Measurements from ENCODE around the gene PELI1.

PELI1 gene

GRCh38 chr2:64067326-64067725 lies 76.9 kb downstream of the PELI1 start:
- Histone ChIP-seq H3K27ac (no peak overlapping the region), H2AFZ (ENCODE audit: low read depth) (no peak overlapping the region), H3K36me3 (ENCODE audit: insufficient read depth) (no peaks in the 10 kb centered on the region), H3K79me2 (ENCODE audit: insufficient read depth, low read depth) (no peaks in the 10 kb centered on the region), H4K20me1 (ENCODE audit: insufficient read depth) (no peaks in the 10 kb centered on the region), H3K4me3 (IDR thresholded peaks at IDR 0.05; ENCODE audit: insufficient read depth, low read depth, low read length) (no peak overlapping the region), H3K27me3 (ENCODE audit: insufficient read depth, low read depth) (no peaks in the 10 kb centered on the region), H3K4me2 (no peak overlapping the region), H3K9ac (no peak overlapping the region), H3K4me1 (ENCODE audit: low read depth, poor library complexity, severe bottlenecking) (peaks cover 22% of the 10 kb centered on the region)
- TF ChIP-seq, protein P1, sequence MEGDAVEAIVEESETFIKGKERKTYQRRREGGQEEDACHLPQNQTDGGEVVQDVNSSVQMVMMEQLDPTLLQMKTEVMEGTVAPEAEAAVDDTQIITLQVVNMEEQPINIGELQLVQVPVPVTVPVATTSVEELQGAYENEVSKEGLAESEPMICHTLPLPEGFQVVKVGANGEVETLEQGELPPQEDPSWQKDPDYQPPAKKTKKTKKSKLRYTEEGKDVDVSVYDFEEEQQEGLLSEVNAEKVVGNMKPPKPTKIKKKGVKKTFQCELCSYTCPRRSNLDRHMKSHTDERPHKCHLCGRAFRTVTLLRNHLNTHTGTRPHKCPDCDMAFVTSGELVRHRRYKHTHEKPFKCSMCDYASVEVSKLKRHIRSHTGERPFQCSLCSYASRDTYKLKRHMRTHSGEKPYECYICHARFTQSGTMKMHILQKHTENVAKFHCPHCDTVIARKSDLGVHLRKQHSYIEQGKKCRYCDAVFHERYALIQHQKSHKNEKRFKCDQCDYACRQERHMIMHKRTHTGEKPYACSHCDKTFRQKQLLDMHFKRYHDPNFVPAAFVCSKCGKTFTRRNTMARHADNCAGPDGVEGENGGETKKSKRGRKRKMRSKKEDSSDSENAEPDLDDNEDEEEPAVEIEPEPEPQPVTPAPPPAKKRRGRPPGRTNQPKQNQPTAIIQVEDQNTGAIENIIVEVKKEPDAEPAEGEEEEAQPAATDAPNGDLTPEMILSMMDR (conservative IDR thresholded peaks at IDR 0.05; ENCODE audit: low read depth, low read length) = no peak

DNA sequence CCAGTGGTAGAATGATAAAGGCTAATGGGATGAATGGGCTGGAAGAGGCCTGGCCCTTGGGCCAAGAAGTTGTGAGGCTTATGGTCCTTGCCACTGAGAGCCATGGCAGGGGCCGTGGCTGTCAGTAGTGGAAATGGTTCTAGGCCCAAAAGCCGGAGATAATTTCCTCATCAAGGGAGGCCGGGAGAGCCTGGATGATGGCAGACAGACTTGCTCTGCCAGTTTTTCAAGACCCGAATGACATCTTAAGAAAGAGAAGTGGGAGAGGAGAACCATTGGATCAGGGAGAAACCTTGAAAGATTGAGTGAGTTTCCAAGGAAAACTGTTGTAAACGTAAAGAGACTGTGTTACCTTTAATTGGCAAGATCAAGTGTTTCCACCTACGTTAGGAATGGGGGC lies 78.7 kb downstream of the PELI1 start:
- Histone ChIP-seq H3K36me3 (ENCODE audit: insufficient read depth) (no peaks in the 10 kb centered on the region), H3K27ac (no peak overlapping the region), H3K4me3 (IDR thresholded peaks at IDR 0.05; ENCODE audit: insufficient read depth, low read depth, low read length) (no peak overlapping the region), H3K9ac (no peak overlapping the region), H3K4me2 (no peak overlapping the region), H4K20me1 (ENCODE audit: insufficient read depth) (no peaks in the 10 kb centered on the region), H2AFZ (ENCODE audit: low read depth) (no peak overlapping the region), H3K4me1 (ENCODE audit: low read depth, poor library complexity, severe bottlenecking) (peaks cover 32% of the 10 kb centered on the region), H3K27me3 (ENCODE audit: insufficient read depth, low read depth) (no peaks in the 10 kb centered on the region), H3K79me2 (ENCODE audit: insufficient read depth, low read depth) (no peaks in the 10 kb centered on the region)
- TF ChIP-seq, protein P1 (conservative IDR thresholded peaks at IDR 0.05; ENCODE audit: low read depth, low read length) = no peak

DNA sequence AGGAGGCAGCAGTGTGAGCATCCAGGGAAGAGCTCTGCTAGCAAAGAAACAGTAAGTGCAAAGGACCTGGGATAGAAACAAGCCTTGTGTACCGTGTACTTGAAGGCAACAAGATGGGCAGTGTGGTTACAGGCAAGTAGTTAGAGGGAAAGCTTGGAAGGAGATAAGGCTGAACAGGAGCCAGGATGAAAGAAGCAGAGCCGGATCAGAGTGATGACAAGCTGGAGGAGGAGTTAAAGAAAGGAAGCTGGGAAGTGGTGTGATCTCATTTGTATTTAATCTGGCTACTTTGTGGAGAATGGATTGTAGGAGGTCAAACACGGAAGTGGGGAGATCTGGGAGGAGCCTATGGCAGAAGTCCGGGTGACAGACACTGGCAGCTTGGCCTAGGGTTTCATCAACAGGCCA lies 80.3 kb downstream of the PELI1 start:
- Histone ChIP-seq H3K27ac (peak overlapping the region; percentile 22; the same call in 1 of the 2 replicates), H3K79me2 (ENCODE audit: insufficient read depth, low read depth) (no peaks in the 10 kb centered on the region), H4K20me1 (ENCODE audit: insufficient read depth) (no peaks in the 10 kb centered on the region), H3K9ac (no peak overlapping the region), H3K4me3 (IDR thresholded peaks at IDR 0.05; ENCODE audit: insufficient read depth, low read depth, low read length) (no peak overlapping the region), H3K36me3 (ENCODE audit: insufficient read depth) (no peaks in the 10 kb centered on the region), H2AFZ (ENCODE audit: low read depth) (no peak overlapping the region), H3K27me3 (ENCODE audit: insufficient read depth, low read depth) (no peaks in the 10 kb centered on the region), H3K4me2 (no peak overlapping the region), H3K4me1 (ENCODE audit: low read depth, poor library complexity, severe bottlenecking) (peaks cover 32% of the 10 kb centered on the region)
- TF ChIP-seq, protein P1 (conservative IDR thresholded peaks at IDR 0.05; ENCODE audit: low read depth, low read length) = no peak

GRCh38 chr2:64063454-64063853 lies 80.8 kb downstream of the PELI1 start:
- H2AFZ ChIP-seq (ENCODE audit: low read depth) = peak overlapping the region; percentile 7; the same call in 1 of the 2 replicates
- peak overlapping the region; percentile 22 for H3K27ac ChIP-seq

More at GRCh38 chr2:64063454-64063853, 80.8 kb downstream of the PELI1 start:
- Histone ChIP-seq H3K4me2 (peak overlapping the region; percentile 44; the same call in 1 of the 2 replicates), H3K27me3 (ENCODE audit: insufficient read depth, low read depth) (no peaks in the 10 kb centered on the region), H3K4me1 (ENCODE audit: low read depth, poor library complexity, severe bottlenecking) (peaks cover 32% of the 10 kb centered on the region), H3K79me2 (ENCODE audit: insufficient read depth, low read depth) (no peaks in the 10 kb centered on the region), H3K4me3 (IDR thresholded peaks at IDR 0.05; ENCODE audit: insufficient read depth, low read depth, low read length) (no peak overlapping the region), H3K36me3 (ENCODE audit: insufficient read depth) (no peaks in the 10 kb centered on the region), H3K9ac (no peak overlapping the region), H4K20me1 (ENCODE audit: insufficient read depth) (no peaks in the 10 kb centered on the region)
- TF ChIP-seq, protein P1 (conservative IDR thresholded peaks at IDR 0.05; ENCODE audit: low read depth, low read length) = no peak
